ELF-1 (cell line): ENCODE results near the gene FBXW5.
A peak's percentile ranks its signal among the peaks of the same experiment; 100 is the strongest.

Source experiments
- DNase-seq: peaks from one replicate; pipeline ENCODE4 v3.0.0-alpha.2; 2016; ENCODE audit warnings: low read depth, low spot score

Gene FBXW5

GRCh38 chr9:136949817-136950655, 5.5 kb upstream of the FBXW5 start:
- DNase-seq: peak; percentile 93

GRCh38 chr9:136949239-136949816, 4.8 kb upstream of the FBXW5 start:
- no peak for DNase-seq

GRCh38 chr9:136947955-136948510, 3.5 kb upstream of the FBXW5 start:
- peak; percentile 76 for DNase-seq

GRCh38 chr9:136947028-136947891, 2.7 kb upstream of the FBXW5 start:
- DNase-seq: no peak

GRCh38 chr9:136946228-136947027, 1.9 kb upstream of the FBXW5 start:
- DNase-seq: no peak

GRCh38 chr9:136945333-136946227, 1.0 kb upstream of the FBXW5 start:
- DNase-seq: peak; percentile 55

GRCh38 chr9:136944212-136944518, 373 bp downstream of the FBXW5 start:
- no peak for DNase-seq

- DNase-seq: peak; percentile 52
Observed at GRCh38 chr9:136943291-136944211, 987 bp downstream of the FBXW5 start.

- no peak for DNase-seq
Observed at GRCh38 chr9:136942881-136943230, 1.7 kb downstream of the FBXW5 start.

- DNase-seq: no peak
Observed at GRCh38 chr9:136942112-136942880, 2.2 kb downstream of the FBXW5 start.

- DNase-seq: no peak
Observed at GRCh38 chr9:136941231-136942111, 3.1 kb downstream of the FBXW5 start.

- no peak for DNase-seq
Observed at GRCh38 chr9:136940526-136941230, 3.9 kb downstream of the FBXW5 start.

GRCh38 chr9:136939996-136940525, 4.5 kb downstream of the FBXW5 start:
- DNase-seq: no peak

GRCh38 chr9:136939431-136939995, 5.0 kb downstream of the FBXW5 start:
- DNase-seq: no peak

- DNase-seq: no peak
Observed at GRCh38 chr9:136937186-136938001, 7.1 kb downstream of the FBXW5 start.
